Mucosa of descending colon (tissue), 3 donors: ENCODE measurements around the gene SEMA3B. TPM values are rescaled to one million over a fixed set of nuclear protein-coding genes. Genes with fewer than 3 reads are reported as not detected.
A peak's percentile ranks its signal among the peaks of the same experiment; 100 is the strongest.

Source experiments
- ATAC-seq: fragments of 200-7000 bp; cut with Tn5 transposase; one replicate; pipeline ENCODE4 v1.9.1; 2020; ENCODE audit warnings: mild to moderate bottlenecking, moderate library complexity
- DNase-seq, 3 donors: peaks; one replicate each; pipeline ENCODE4 v3.0.0-alpha.2; 2020
- H3K36me3 ChIP-seq: fragments of 200-600 bp; one replicate; pipeline ENCODE4 v1.8.0; 2021; ENCODE audit warnings: low read depth, mild to moderate bottlenecking
- H3K4me1 ChIP-seq: fragments of 200-600 bp; one replicate; pipeline ENCODE4 v1.8.0; 2021; ENCODE audit warnings: low read depth, mild to moderate bottlenecking
- H3K4me3 ChIP-seq: fragments of 200-600 bp; one replicate; pipeline ENCODE4 v1.8.0; 2021; ENCODE audit warnings: mild to moderate bottlenecking
- H3K9me3 ChIP-seq: fragments of 200-600 bp; one replicate; pipeline ENCODE4 v1.8.0; 2021; ENCODE audit warnings: mild to moderate bottlenecking
- CTCF ChIP-seq: fragments of 200-600 bp; IDR thresholded peaks from one replicate; pipeline ENCODE4 v1.8.0; 2022; ENCODE audit warnings: antibody characterized with exemption, mild to moderate bottlenecking
- intact Hi-C, 2 donors: fragments of 100-400 bp; cut with DNase I in 1 of 2; cut with micrococcal nuclease in 1 of 2; formaldehyde crosslinking; loops; one replicate each; pipeline versions ENCODE4 v1.11.0 to v1.11.1; 2022; cut with DNase I, micrococcal nuclease
- total RNA-seq, 3 donors: library from RNA; stranded (reverse); fragmentation: NEBNext Ultra II Directional in 2 of 3; extraction: Animal tissue kit (Norgen Biotek cat#: 25700) in 2 of 3; gene quantifications; one replicate each; pipeline versions ENCODE4 v1.2.1 to v1.2.4, GENCODE V29; 2021 to 2023
- donor health status: DM: no; HTN: no; CAD: no; lungs with moderate emphysema.
- donor health status: DM: no; HTN: no; CAD: no.
- donor health status: DM: no; HTN: yes; CAD: no.

The SEMA3B gene
- total RNA-seq, 3 donors from 2014 or later = 42.0 to 129 (median 59.2) TPM

DNA sequence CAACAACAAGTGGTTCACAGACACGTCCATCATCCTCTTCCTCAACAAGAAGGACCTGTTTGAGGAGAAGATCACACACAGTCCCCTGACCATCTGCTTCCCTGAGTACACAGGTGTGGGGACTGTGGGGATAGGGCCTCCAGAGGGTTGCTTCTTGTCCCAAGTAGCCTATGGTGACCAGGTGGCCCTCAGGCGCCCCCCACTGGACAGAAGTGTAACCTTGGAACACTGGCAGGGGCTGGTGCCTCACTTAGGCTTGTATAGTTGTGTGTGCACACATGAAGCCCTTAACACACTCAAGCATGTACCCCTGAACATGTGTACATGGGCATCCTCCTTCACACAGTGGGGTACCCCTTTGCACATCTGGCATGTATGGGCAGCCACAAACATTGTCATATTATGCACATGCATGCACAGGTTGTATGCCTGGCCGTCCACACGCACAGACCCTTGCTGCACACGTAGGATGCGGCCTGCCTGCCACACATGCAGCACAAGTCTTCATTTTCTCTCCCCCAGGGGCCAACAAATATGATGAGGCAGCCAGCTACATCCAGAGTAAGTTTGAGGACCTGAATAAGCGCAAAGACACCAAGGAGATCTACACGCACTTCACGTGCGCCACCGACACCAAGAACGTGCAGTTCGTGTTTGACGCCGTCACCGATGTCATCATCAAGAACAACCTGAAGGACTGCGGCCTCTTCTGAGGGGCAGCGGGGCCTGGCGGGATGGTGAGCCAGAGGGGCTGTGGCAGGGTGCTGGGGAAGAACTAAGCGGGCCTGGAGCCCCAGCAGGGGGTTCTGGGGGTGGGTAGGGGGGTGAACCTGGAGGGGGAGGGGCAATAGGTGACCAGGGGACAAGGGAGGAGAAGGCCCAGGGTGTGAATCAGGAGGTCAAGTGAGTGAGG is 11.7 kb upstream of the SEMA3B start:
- H3K36me3 ChIP-seq = peaks cover 6% of the 10 kb centered on the region
- ATAC-seq (peak; percentile 10), DNase-seq (peak in 2 of 3 donors; percentile 76)
- intact Hi-C loops = no loop called here
- peak; percentile 48 for TF ChIP-seq CTCF
- peaks cover 13% of the 10 kb centered on the region for H3K4me1 ChIP-seq
- no peak overlapping the region for H3K4me3 ChIP-seq
- no peaks in the 10 kb centered on the region for H3K9me3 ChIP-seq

GRCh38 chr3:50258029-50258680 is 10.8 kb upstream of the SEMA3B start:
- intact Hi-C loops = no loop called here
- H3K36me3 ChIP-seq = peaks cover 6% of the 10 kb centered on the region
- no peak for ATAC-seq
- no peak for DNase-seq
- TF ChIP-seq CTCF = no peak
- H3K4me1 ChIP-seq = peaks cover 13% of the 10 kb centered on the region
- no peak overlapping the region for H3K4me3 ChIP-seq
- H3K9me3 ChIP-seq = no peaks in the 10 kb centered on the region

GRCh38 chr3:50258979-50259378 is 10.0 kb upstream of the SEMA3B start:
- ATAC-seq = no peak
- H3K9me3 ChIP-seq = no peaks in the 10 kb centered on the region
- intact Hi-C loops = no loop called here
- H3K36me3 ChIP-seq = peaks cover 6% of the 10 kb centered on the region
- DNase-seq = no peak
- TF ChIP-seq CTCF = no peak
- H3K4me3 ChIP-seq = no peak overlapping the region
- H3K4me1 ChIP-seq = peaks cover 13% of the 10 kb centered on the region

- Histone ChIP-seq H3K4me1 (peaks cover 15% of the 10 kb centered on the region), H3K36me3 (peaks cover 6% of the 10 kb centered on the region), H3K4me3 (peak overlapping the region; percentile 24), H3K9me3 (no peaks in the 10 kb centered on the region)
- peak; percentile 9 for ATAC-seq
- intact Hi-C loops = no loop called here
- no peak for TF ChIP-seq CTCF
- no peak for DNase-seq
Measured at GRCh38 chr3:50259432-50260026, 9.4 kb upstream of the SEMA3B start.

DNA sequence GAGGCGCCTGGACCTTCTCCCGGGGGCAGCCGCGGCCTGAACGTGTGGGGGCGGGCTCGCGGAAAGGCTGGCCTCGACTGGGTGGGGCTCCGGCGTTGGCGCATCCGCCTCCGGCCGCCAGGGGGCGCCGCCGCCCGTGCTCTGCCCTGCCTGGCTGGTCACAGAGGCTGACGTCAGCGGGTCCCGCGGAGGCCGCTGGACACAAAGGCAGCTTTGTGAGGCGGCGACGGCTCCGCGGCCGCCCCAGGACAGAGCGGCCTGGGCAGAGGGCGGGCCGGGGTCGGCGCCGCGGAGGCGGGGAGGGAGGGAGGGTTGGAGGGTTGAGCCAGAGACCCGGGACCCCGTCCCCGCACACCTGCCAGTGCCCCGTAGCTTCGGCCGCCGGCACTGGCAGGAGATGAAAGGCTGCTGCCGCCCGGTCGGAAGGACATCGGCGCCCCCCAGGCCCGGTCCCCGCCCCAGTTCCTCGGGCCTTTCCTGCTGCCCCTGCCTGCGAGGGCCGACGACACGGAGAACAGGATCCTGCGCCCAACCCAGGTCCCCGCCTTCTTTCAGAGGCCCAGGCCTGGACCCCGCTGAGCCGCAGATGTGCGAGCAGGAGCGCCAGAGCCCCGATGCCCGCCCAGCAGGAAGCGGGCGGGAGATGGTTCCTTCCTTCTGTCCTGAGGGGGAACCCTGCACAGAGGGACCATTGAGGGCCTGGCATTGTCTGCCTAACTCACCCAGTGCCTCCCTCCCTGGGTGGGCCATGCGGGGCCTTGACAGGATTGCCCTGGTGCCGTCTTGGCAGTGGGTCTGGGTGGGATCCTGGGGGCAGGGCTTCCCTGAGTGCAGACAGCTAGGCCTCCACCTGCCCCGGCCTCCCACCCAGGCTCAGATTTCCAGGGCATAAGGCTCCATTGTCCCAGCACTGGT is 8.7 kb upstream of the SEMA3B start:
- intact Hi-C loops = no loop called here
- no peaks in the 10 kb centered on the region for H3K9me3 ChIP-seq
- peaks cover 17% of the 10 kb centered on the region for H3K4me1 ChIP-seq
- peak; percentile 98 for TF ChIP-seq CTCF
- peak overlapping the region; percentile 24 for H3K4me3 ChIP-seq
- peak; percentile 94 to 96 (median 94) for DNase-seq
- peak; percentile 96 for ATAC-seq
- H3K36me3 ChIP-seq = peaks cover 6% of the 10 kb centered on the region
